Bronchial epithelial cell (primary cell): ENCODE measurements around the gene SPIRE1. TPM values are rescaled to one million over a fixed set of nuclear protein-coding genes. Genes with fewer than 3 reads are reported as not detected.

Source experiments
- DNase-seq: peaks from one replicate; pipeline ENCODE4 v3.0.0-alpha.2; 2010; ENCODE audit warnings: low read depth
- FAIRE-seq: peaks from 2 replicates; lab custom pipeline; 2011; peaks lifted over from hg19 to GRCh38; lab: Jason Lieb, UNC
- H3K27me3 ChIP-seq: 2 replicates; pipeline ENCODE4 v1.5.1; 2011; ENCODE audit warnings: low read length; ENCODE audit not compliant: control insufficient read depth, insufficient read depth
- H3K36me3 ChIP-seq: 2 replicates; pipeline ENCODE4 v1.5.1; 2011; ENCODE audit warnings: low read length; ENCODE audit not compliant: control insufficient read depth, insufficient read depth
- H3K4me3 ChIP-seq: 2 replicates; pipeline ENCODE4 v1.5.1; 2011; ENCODE audit warnings: mild to moderate bottlenecking, low read depth, low read length, control low read depth
- CTCF ChIP-seq: IDR thresholded peaks from 2 replicates; pipeline ENCODE4 v1.5.1; 2011; ENCODE audit warnings: mild to moderate bottlenecking, moderate library complexity, low read length, control low read depth, inconsistent platforms; ENCODE audit not compliant: insufficient read depth, severe bottlenecking
- total RNA-seq: library from RNA; depleted of rRNA; stranded (reverse); fragments of >200 nt; gene quantifications from 2 replicates; pipeline ENCODE4 v1.2.1, GENCODE V29; 2014

SPIRE1 gene
- total RNA-seq, 1 donor from 2014 or later = 141 TPM

- Histone ChIP-seq H3K4me3 (no peak overlapping the region), H3K36me3 (no peaks in the 10 kb centered on the region), H3K27me3 (peaks cover 3% of the 10 kb centered on the region)
- no peak for FAIRE-seq
- TF ChIP-seq CTCF = no peak
- no peak for DNase-seq
These were observed 256.0 kb downstream of the SPIRE1 start for GRCh38 chr18:12401881-12402280.

DNA sequence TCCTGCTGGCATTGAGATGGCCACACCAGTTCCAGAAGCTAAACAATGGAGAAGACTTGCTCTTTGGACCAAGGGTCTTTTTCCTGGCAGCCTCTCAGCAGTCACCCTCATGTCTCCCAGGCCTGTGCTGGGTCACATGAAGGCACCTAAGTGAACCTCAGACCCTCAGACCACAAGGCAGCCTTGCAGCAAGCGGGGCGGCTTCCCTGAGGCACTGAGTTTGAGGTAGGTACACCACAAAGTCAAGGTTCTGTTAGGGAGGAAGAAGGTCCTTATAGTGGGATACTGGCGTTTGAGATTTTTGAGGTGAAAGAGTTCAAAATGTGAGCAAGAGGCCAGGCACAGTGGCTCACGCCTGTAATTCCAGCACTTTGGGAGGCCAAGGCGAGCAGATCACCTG is 258.7 kb downstream of the SPIRE1 start:
- no peak overlapping the region for H3K4me3 ChIP-seq
- FAIRE-seq = no peak
- no peak for TF ChIP-seq CTCF
- DNase-seq = no peak
- H3K27me3 ChIP-seq = peaks cover 2% of the 10 kb centered on the region
- H3K36me3 ChIP-seq = no peaks in the 10 kb centered on the region

GRCh38 chr18:12398625-12399024 is 259.3 kb downstream of the SPIRE1 start:
- H3K4me3 ChIP-seq = no peak overlapping the region
- FAIRE-seq (no peak), DNase-seq (no peak)
- no peaks in the 10 kb centered on the region for H3K36me3 ChIP-seq
- TF ChIP-seq CTCF = no peak
- H3K27me3 ChIP-seq = peaks cover 2% of the 10 kb centered on the region

DNA sequence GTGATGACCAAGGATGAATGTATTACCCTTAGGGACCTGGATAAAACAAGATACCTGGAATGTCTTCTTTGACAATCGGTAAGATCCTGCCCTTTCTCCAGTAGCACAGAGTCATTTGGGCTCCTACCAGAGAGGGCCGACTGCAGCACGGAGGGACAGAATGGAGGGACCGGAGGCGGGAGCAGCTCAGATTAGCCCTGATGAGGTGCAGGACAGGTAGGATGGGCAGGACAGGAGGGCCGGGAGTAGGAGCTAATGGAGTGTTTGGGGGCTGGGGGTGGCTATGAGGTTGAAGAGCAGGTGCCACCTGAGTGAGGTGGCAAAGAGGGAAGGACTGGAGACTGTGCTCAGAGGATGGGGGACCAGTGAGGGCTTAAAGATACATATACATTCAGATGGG is 260.1 kb downstream of the SPIRE1 start:
- DNase-seq = no peak
- H3K36me3 ChIP-seq = no peaks in the 10 kb centered on the region
- no peak for FAIRE-seq
- H3K4me3 ChIP-seq = no peak overlapping the region
- no peak for TF ChIP-seq CTCF
- peaks cover 2% of the 10 kb centered on the region for H3K27me3 ChIP-seq

- Histone ChIP-seq H3K27me3 (peaks cover 2% of the 10 kb centered on the region), H3K4me3 (no peak overlapping the region), H3K36me3 (no peaks in the 10 kb centered on the region)
- TF ChIP-seq CTCF = no peak
- DNase-seq (no peak), FAIRE-seq (no peak)
These were observed 260.7 kb downstream of the SPIRE1 start for GRCh38 chr18:12397254-12397653.

Other genes starting within 250 kb of the SPIRE1 start
- 11.3 and 11.9 TPM in 2 replicates for gene CEP76, start 44.6 kb upstream of the SPIRE1 start, total RNA-seq
- 41.9 and 44.7 TPM in 2 replicates for gene PSMG2, start 44.9 kb upstream of the SPIRE1 start, total RNA-seq
- gene PTPN2, start 226.1 kb upstream of the SPIRE1 start, total RNA-seq = 47.9 and 50.1 TPM in 2 replicates